OCI-LY7 (cell line): ENCODE measurements around the gene PDYN. TPM values are rescaled to one million over a fixed set of nuclear protein-coding genes. Genes with fewer than 3 reads are reported as not detected.

Experiments
- BruUV-seq: library from RNA; stranded (reverse); fragments of 400-500 nt; replicated peaks from 2 replicates; lab custom pipeline; 2021; lab: Mats Ljungman, UMichigan
- CTCF ChIA-PET: fragments of 300-600 bp; sonication (Branson Sonifier 250); formaldehyde crosslinking; loops from one replicate; lab custom pipeline; 2022; ENCODE audit warnings: antibody characterized with exemption; ENCODE audit not compliant: unreplicated experiment; lab: Charles Lee
- POLR2A ChIA-PET: fragments of 300-600 bp; sonication (Branson Sonifier 250); formaldehyde crosslinking; loops from one replicate; lab custom pipeline; 2022; ENCODE audit warnings: antibody characterized with exemption; lab: Charles Lee
- DNase-seq: peaks from one replicate; pipeline ENCODE4 v3.0.0-alpha.2; 2015; ENCODE audit warnings: low spot score
- H2AFZ ChIP-seq: fragments of 200-600 bp; sonication (generic), shearing (Covaris generic); 2 replicates; pipeline ENCODE4 v1.6.1; 2014; ENCODE audit warnings: mild to moderate bottlenecking, antibody characterized with exemption, low read length, moderate library complexity
- H3K27ac ChIP-seq: fragments of 200-600 bp; sonication (generic); 2 replicates; pipeline ENCODE4 v1.5.1; 2014; ENCODE audit warnings: mixed run types, low read depth, mild to moderate bottlenecking, moderate library complexity, low read length, inconsistent platforms; ENCODE audit not compliant: poor library complexity, severe bottlenecking
- H3K36me3 ChIP-seq: fragments of 200-600 bp; sonication (generic); 2 replicates; pipeline ENCODE4 v1.6.1; 2014; ENCODE audit warnings: mild to moderate bottlenecking, antibody characterized with exemption, low read length, moderate library complexity, mixed read lengths; ENCODE audit not compliant: insufficient read depth
- H3K4me1 ChIP-seq: fragments of 200-600 bp; sonication (generic); 2 replicates; pipeline ENCODE4 v1.5.1; 2014; ENCODE audit warnings: mild to moderate bottlenecking, low read length; ENCODE audit not compliant: insufficient read depth, poor library complexity, severe bottlenecking
- H3K4me2 ChIP-seq: fragments of 200-600 bp; sonication (generic); 2 replicates; pipeline ENCODE4 v1.6.1; 2014; ENCODE audit warnings: mild to moderate bottlenecking, low read length
- H3K4me3 ChIP-seq: fragments of 200-600 bp; sonication (generic); 2 replicates; pipeline ENCODE4 v1.5.1; 2014; ENCODE audit warnings: mild to moderate bottlenecking, low read depth, low read length; ENCODE audit not compliant: poor library complexity, severe bottlenecking
- H3K79me2 ChIP-seq: fragments of 200-600 bp; sonication (generic); 2 replicates; pipeline ENCODE4 v1.6.1; 2016; ENCODE audit warnings: low read depth, mild to moderate bottlenecking, low read length, moderate library complexity, mixed read lengths; ENCODE audit not compliant: insufficient read depth
- H3K9me2 ChIP-seq: fragments of 200-600 bp; sonication (generic); 2 replicates; pipeline ENCODE4 v1.6.1; 2016; ENCODE audit warnings: mild to moderate bottlenecking, low read length, mixed read lengths; ENCODE audit not compliant: insufficient read depth
- H3K9me3 ChIP-seq: fragments of 200-600 bp; sonication (generic); 2 replicates; pipeline ENCODE4 v1.6.1; 2014; ENCODE audit warnings: mild to moderate bottlenecking, mixed run types, low read length, mixed read lengths
- H4K20me1 ChIP-seq: fragments of 200-600 bp; sonication (generic); 2 replicates; pipeline ENCODE4 v1.6.1; 2014; ENCODE audit warnings: mild to moderate bottlenecking, antibody characterized with exemption, low read length, moderate library complexity, mixed read lengths; ENCODE audit not compliant: insufficient read depth
- CTCF ChIP-seq: fragments of 200-600 bp; sonication (generic); conservative IDR thresholded peaks from 2 replicates; pipeline ENCODE4 v1.5.1; 2014; ENCODE audit warnings: mild to moderate bottlenecking, antibody characterized with exemption, low read length, moderate library complexity, mixed read lengths
- EZH2phosphoT487 ChIP-seq: fragments of 200-600 bp; sonication (generic); IDR thresholded peaks from 2 replicates; pipeline ENCODE4 v1.6.1; 2018; ENCODE audit warnings: low read depth, borderline replicate concordance, mild to moderate bottlenecking, mixed run types, antibody characterized with exemption, low read length, moderate library complexity, mixed read lengths
- intact Hi-C: fragments of 100-400 bp; cut with micrococcal nuclease; formaldehyde crosslinking; loops from one replicate; pipeline ENCODE4 v1.10.0; 2022; ENCODE audit not compliant: unreplicated experiment
- total RNA-seq, 2 experiments: library from RNA; depleted of rRNA in 1 of 2; stranded (reverse); fragments of >200 nt in 1 of 2; shearing (Covaris generic) in 1 of 2; gene quantifications; 2 replicates each; pipeline ENCODE4 v1.2.3, GENCODE V29; 2014 to 2022

Gene PDYN
- total RNA-seq, 2 experiments from 2014 or later: not detected

GRCh38 chr20:1964061-1964460 lies 29.8 kb downstream of the PDYN start:
- intact Hi-C loops: loop anchor here (2.0 kb wide), 1 partner anchor 129 kb away; no protein-coding TSS in a partner anchor
- peaks cover 8% of the 10 kb centered on the region for H3K4me1 ChIP-seq
- TF ChIP-seq EZH2phosphoT487: no peak
- BruUV-seq: no TSS peak
- H3K27ac ChIP-seq: no peak overlapping the region
- DNase-seq: no peak
- no peaks in the 10 kb centered on the region for H3K79me2 ChIP-seq
- no peaks in the 10 kb centered on the region for H4K20me1 ChIP-seq
- H3K36me3 ChIP-seq: no peaks in the 10 kb centered on the region
- CTCF ChIA-PET: no interaction called here
- H3K9me2 ChIP-seq: no peaks in the 10 kb centered on the region
- POLR2A ChIA-PET: no interaction called here
- H3K4me3 ChIP-seq: no peak overlapping the region
- no peaks in the 10 kb centered on the region for H3K9me3 ChIP-seq
- no peak overlapping the region for H3K4me2 ChIP-seq
- no peak overlapping the region for H2AFZ ChIP-seq

- POLR2A ChIA-PET: no interaction called here
- intact Hi-C loops: no loop called here
- no TSS peak for BruUV-seq
Observed at GRCh38 chr20:1961374-1961773, 32.5 kb downstream of the PDYN start.

GRCh38 chr20:1959156-1959555 lies 34.7 kb downstream of the PDYN start:
- no peaks in the 10 kb centered on the region for H3K79me2 ChIP-seq
- no peaks in the 10 kb centered on the region for H3K36me3 ChIP-seq
- POLR2A ChIA-PET: interaction anchor here (0.7 kb wide), 1 partner anchor 1421 kb away, joined by 3 read pairs; no protein-coding TSS in a partner anchor
- TF ChIP-seq EZH2phosphoT487 (no peak), CTCF (no peak)
- no peaks in the 10 kb centered on the region for H3K9me2 ChIP-seq
- CTCF ChIA-PET: no interaction called here
- no peak overlapping the region for H3K4me2 ChIP-seq
- no peak overlapping the region for H2AFZ ChIP-seq
- intact Hi-C loops: no loop called here
- no peak overlapping the region for H3K27ac ChIP-seq
- H3K4me1 ChIP-seq: peaks cover 21% of the 10 kb centered on the region
- no peak overlapping the region for H3K4me3 ChIP-seq
- BruUV-seq: no TSS peak
- H4K20me1 ChIP-seq: no peaks in the 10 kb centered on the region
- DNase-seq: no peak
- H3K9me3 ChIP-seq: no peaks in the 10 kb centered on the region; the same call in 1 of the 2 replicates

More at GRCh38 chr20:1961374-1961773, 32.5 kb downstream of the PDYN start:
- Histone ChIP-seq H3K4me2 (no peak overlapping the region), H2AFZ (no peak overlapping the region), H3K27ac (no peak overlapping the region), H3K4me3 (no peak overlapping the region), H3K9me2 (no peaks in the 10 kb centered on the region), H3K36me3 (no peaks in the 10 kb centered on the region), H3K79me2 (no peaks in the 10 kb centered on the region), H4K20me1 (no peaks in the 10 kb centered on the region), H3K4me1 (peaks cover 8% of the 10 kb centered on the region), H3K9me3 (no peaks in the 10 kb centered on the region; the same call in 1 of the 2 replicates)
- CTCF ChIA-PET: no interaction called here
- DNase-seq: no peak
- TF ChIP-seq EZH2phosphoT487 (no peak), CTCF (no peak)
